NCI-H446 treated with DMSO at 0.1 percent for 48 hours (cell line): ENCODE data around the gene TAGLN2.
A peak's percentile ranks its signal among the peaks of the same experiment; 100 is the strongest.

ENCODE experiments used
- DNase-seq: peaks from one replicate; lab custom pipeline; 2025; lab: John Stamatoyannopoulos, UW

TAGLN2 gene

DNA sequence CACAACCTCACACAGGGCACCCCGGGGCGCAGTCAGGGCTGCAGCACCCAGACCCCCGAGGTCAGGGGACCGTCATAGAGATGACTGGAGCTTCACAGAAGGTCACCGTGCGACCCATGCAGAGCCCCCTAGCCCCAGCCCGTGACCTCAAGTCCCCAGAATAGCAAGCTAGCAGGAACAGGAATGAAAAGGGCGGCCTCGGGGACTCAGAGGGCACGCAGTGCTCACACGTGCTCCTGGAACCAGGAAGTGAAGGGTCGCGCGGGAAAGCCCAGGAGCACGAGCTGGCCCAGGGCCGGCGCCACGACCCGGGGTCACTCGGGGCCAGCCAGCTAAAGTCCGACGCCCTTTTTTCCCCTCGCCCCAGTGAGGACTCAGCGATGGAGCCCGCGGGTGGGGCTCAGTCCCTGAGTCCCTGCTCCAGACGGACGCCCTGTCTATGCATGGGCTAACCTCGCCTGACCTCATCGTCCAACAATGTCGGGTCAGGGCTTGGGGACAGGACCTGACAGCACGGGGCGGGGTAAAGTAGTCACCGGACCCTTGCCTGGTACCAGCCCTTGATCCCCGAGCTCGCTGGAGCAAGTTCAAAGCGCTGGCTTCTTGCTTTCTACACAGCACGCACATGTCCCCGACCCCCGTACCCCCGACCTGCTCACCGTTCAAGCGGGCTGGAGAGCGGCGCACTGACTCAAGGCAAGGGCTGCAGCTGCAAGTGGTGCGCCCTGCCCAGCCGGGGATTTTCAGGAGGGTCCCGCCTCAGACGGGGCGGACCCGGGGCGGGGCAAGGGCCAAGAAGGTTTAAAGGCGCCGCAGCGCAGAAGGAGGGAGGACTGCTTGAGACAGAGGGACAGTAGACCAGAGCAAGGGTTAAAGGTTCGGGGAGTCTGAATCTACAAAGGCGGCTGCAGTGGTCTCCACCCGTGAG, at the start of gene TAGLN2:
TAGLN2 (minus strand) TSS at position 717 of the 928 bp plus-strand sequence. CDS start 4,998 bp downstream, outside the sequence.
- peak; percentile 69 for DNase-seq

DNA sequence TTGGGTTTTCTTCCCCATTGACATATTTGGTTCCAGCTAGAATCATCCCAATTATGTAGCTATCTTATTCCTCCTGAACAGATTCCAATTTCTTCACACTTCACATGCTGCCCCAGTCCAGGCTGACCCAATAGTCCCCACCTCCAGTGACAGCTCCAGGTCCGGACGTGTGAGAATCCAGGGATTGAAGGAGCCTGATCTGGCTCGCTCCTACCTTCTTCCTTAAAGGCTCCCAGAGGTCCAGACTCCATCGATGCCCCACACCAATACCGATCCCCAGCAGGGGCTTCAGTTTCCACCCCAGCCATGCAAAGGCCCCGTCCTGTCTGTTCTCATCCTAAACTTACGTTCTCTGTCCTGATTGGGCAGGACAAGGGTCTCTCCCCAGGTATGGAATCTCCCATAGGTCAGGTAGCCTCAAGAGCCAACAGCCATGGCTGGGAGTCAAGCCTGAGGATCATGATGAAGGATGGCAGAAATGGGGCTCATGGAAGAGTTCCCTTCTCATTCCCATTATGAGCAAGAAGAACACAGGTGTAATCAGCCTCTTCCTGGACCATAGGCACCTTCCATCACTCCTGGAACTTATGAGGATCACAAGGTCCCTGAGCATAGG, 49.2 kb upstream of the TAGLN2 start:
- DNase-seq, result no peak

DNA sequence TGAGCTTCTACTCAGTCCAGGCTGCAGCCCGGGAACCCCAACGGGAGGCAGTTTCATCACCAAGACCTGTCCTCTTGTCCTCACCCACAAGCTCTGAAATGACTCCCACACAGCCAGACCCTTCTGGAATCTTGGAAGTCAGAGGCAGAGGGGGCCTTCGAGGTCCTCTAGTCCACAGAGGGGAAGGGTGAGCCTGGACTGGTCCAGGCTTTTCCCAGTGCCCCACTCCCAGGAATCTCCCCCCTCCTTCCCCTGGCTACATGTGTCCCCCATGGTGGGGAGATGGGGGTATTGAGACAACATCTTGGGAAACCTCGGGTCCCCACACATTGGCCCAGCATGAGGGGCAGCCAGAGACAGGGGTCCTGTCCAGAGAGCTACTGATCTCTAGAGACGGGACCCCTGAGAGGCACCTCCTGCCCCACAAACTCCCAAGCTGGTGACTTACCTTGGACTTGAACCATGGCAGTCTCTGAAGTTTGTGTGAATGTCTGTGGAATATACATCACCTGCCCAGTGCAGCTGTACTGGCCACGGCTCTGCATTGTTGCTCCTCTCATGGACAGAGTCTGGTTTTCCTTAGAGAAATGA, 48.1 kb upstream of the TAGLN2 start:
- no peak for DNase-seq

DNA sequence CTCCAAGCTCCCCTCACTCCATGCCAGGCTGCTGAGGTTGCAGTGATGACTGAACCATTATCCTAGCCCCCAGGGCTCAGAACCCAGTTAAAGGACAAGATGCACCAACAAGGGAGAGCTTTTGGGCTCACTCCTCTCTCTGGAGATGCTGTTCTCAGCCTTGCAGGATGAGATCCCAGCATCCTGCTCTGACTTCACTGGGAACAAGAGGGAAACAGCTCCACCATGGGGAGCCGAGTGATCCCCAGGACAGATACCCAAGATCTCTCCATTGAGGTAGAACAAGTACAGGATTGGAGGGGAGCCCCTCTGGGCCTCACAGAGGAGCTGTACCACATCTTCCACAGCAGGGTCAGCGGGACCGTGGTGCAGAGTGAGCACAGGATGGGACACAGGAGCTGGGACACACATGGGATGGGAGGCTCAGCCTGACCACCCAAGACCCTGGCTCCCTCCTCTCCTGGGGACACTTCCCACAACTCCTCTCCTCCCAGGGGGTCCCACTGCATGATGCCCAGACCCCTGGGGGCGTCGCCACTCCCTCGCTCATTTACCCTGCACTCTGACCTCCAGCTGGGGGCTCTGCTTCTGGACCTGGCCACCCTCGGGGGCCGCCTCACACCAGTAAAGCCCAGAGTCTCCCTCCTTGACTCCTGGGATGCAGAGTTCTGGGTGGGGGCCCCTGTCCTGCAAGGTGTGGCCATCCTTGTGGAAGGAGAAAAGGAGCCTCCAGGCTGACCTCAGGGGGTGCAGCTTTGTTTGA, 47.3 kb upstream of the TAGLN2 start:
- no peak for DNase-seq

DNA sequence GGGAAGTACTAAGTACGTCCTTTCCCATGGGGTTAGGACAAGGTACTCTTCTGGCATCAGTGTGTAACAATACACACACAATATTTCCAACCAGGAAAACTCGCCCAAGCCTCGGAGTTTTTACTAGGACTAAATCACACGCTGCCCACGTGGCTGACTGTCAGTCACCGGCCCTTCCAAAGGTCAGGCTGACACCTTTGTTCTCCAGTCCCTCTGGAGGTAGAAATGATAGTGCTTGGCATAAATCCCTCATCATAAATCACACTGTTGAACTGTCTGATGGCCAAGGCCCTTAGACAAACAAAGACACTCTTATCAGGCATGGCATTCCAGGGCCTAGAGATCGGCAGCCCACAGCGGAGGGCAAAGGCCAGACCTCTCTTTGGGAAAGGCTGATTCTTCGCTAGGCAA, 45.6 kb upstream of the TAGLN2 start:
- no peak for DNase-seq

DNA sequence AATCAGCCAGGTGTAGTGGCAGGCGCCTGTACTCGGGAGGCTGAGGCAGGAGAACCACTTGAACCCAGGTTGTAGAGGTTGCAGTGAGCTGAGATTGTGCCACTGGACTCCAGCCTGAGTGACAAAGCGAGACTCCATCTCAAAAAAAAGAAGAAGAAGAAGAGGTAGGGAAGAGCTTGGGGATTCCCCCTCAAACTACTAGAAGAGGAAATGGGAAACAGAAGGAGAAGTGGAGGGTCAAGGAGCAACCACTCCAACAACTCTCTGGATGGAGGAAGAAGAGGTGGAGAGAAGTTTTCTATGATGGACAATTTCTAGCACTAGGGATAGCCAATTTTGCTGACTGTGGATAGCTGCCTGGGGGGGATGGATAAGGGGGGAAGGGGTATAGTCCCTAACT, 43.6 kb upstream of the TAGLN2 start:
- no peak for DNase-seq

DNA sequence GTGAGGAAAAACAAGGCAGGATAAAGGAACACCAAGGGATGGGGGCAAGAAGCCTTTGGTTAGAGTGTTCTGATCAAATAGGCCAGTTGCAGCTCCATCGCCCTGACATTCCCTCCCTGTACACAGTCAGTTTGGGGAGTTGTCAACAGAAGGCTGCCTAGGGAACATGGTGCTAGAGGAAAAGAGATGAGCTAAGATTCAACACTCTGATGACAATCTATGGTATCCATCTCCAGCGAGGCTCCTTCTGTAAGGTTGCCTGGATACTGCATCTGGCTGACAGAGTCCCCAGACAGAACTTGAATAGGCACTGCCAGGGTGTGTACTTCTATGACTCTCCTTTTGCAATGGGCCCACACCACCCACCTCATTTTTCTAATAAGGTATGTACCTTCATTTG, 40.0 kb upstream of the TAGLN2 start:
- no peak for DNase-seq

DNA sequence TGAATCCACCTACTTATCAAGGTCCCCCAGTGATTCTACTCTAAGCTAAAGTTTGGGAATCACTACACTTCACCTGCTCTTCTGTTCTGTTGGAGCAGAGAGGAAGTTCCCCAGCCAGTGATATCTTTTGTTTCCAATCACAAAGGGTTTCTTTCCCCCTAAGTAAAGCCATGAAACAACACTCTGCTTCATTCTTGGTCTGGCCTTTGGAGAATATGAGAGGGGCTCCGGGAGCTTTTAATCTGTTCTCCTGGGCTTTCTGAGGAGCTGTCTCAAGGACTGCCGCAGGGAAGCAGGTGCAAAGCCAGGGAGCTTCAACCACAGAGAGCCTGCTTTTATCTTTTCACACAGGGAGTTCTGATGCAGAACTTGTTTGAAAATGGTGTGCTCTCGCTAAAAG, 38.8 kb upstream of the TAGLN2 start:
- DNase-seq, result no peak

DNA sequence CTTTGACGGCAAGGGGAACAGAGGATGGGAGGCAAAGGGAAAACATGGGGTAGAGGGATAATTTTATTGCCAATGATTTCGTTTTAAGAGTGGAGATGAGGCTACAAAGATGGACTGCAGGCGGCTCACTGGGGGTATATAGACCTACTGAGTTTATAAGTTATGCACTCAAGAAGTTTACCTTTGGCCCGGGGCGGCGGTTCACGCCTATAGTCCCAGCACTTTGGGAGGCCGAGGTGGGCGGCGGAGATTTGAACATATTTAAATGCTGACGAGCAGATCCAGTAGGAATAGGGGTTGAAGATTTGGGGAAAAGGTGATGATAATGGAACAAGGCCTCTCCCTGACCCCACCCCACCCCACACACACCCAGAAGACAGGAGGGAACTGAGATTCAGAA, 36.9 kb upstream of the TAGLN2 start:
- no peak for DNase-seq

DNA sequence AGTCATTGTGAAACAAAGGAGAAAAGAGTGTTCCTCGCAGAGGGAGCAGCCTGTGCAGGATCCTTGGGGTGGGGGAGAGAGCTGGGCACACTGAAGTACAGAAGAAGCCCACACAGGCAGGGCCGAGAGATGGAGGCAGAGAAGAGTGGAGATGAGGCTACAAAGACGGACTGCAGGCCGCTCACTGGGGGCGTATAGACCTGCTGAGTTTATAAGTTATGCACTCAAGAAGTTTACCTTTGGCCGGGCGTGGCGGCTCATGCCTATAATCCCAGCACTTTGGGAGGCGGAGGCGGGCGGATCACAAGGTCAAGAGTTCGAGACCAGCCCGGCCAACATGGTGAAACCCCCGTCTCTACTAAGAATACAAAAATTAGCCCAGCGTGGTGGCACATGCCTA, 36.3 kb upstream of the TAGLN2 start:
- no peak for DNase-seq

DNA sequence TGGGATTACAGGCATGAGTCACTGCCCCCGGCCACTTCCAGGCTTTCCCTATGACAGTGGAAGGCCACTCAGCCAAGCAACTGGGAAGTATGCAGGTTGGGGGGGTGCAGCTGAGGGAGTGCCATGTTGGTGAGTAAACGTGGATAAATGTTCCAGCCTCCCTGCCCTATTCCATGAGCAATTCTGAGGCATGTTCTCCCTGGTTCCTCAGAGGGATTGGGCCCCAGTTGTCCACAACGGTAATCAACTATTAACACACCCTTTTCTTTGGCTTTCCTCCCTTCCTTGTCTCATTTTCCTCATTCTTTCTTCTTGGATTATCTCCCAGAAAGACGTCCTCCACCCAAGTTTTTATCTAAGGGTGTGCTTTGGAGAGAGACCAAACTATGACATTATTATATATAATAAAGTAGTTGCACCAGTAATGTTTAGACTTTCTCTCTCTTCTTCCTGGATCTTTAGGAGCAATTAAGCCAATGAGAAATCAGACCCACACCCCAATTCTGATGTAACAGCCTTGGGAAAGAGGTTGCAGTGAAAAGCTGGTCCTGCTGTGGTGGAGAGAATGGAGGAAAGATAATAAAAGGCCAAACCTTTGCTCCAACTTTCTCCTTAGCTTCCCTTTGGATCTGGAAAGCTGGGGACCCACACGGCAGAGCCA, 35.5 kb upstream of the TAGLN2 start:
- DNase-seq, result no peak

DNA sequence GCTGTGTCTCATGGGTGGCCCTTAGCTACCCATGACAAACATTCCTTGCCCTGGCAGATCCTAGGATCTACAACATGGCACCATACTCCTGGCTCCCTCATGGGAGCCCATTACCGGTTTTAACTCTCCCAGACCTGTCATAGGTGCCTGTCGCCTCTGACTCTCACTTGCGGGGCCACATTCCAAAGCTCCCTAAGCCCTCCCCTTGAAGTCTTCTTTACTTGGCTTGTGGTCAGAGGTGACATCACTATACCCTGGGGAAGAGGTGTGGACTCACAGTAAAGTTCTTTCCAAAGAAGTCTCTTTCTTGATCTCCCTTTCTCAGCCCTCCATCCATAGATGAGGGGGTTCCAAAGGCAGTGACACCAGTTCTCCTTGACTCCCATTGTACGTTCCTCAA, 34.1 kb upstream of the TAGLN2 start:
- no peak for DNase-seq

DNA sequence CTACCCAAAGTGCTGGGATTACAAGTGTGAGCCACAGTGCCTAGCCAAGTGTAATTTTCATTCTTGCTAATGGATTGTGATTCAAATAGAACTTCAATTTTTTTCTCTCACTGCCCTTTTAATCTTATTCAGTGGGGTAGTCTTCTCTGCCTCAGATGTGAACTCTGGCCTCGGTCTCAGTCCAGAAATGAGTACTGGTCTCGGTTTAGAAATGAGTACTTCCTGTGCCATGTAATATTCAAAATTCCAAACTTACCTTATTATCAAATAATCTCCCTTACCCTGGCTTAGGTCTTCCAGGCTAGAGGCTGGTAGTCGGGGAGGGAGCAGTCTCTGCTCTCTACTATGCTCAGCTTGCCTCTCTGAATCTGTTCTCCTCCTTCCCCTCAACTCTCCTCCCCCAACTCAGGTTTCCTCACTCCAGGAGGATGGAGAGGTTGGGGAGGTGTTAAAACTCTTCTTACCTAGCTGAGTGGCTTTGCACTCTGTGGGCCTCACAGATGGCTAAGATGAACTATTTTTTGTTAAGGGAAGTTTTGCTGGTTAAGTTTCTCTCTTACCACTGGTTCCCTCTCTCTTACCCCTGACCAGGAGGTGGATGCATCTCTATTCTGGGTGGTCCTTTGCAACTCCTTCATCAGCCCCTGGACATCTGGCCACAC, 33.5 kb upstream of the TAGLN2 start:
- no peak for DNase-seq

DNA sequence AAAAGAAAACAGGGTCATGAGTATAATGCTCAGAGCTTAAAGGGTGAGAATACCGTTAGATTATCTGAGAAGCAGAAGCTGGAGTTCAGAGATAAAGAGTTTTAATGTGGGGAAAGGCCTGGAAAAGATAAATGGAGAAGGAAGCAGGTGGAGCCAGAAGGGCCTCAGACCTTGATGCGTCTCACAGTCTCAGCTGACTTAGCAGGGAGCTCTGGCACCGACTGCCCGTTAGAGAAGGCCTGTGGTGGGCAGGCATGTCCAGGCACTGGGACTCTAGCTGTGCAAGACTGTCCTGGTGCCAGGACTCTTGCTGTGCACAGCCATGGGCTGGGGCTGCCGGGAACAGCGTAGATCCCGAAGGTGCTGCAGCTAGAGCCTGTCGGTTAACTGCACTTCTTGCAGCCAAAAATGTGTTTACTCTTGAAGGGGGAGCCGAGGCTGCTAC, 32.5 kb upstream of the TAGLN2 start:
- DNase-seq, result peak; percentile 49

DNA sequence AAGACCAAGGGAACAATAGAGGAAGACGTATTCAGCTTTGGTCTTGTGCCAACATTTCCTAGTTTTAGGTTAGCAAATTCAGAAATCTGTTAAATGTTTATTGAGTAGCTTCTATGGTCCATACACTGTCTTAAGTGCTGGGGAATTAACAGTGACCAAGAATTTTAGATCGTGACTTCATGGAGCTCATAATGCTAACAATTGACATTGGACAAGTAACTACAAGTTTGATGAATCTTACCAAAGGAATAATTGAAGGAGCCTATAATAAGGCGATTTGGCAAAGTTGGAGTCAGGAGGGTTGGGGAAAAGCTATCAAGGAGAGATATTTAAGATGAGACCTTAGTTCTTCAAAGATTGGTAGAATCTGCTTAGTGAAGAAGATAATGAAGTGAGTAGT, 30.1 kb upstream of the TAGLN2 start:
- no peak for DNase-seq

DNA sequence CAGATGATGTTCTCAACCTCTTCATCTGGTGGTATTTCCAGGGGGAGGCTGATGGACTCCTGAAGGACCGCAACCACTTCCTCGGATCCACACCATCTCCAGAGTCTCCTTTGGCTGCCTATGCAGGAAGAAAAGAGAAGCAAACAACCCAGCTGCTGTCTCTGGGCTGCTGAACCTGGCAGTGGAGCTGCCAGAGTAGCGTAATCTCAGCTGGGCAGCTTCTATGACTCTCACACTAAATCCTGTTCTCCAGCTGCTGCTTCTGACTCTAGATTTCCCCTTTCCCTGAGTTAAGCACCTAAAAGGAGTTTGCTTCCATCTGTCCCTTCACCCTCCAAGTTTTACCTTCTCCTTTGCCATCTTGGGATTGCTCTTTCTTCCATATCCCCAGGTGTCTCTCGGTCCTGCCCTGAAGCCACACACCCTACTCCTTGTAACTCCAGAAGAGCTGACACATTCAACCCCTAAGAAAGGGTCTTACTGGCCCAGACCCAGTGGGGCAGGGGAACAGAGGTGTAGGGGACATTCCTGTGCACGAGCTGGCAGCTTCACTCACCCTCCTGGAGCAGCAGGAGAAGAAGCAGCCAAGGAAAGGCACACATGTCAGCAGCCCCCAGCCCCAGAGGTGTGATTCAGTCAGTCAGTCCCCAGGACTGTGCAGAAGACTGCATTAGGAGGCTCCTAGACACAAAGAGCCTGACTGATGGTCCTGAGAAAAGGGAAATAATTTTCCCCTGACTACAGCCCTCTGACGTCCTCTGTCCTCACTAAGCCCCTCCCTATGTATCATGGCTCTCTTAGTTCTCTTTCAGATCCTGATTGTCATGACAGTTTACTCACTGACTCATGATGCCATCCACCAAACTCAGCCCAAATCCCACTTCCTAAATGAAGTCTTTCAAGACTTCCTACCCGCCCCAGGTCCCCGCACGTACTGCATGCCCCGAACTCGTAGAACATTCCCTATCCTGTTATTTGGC, 28.5 kb upstream of the TAGLN2 start, which contains the start of gene SLAMF9:
SLAMF9 (minus strand) TSS at position 702 of the 980 bp plus-strand sequence; CDS start at position 602, 100 bp downstream.
- no peak for DNase-seq

DNA sequence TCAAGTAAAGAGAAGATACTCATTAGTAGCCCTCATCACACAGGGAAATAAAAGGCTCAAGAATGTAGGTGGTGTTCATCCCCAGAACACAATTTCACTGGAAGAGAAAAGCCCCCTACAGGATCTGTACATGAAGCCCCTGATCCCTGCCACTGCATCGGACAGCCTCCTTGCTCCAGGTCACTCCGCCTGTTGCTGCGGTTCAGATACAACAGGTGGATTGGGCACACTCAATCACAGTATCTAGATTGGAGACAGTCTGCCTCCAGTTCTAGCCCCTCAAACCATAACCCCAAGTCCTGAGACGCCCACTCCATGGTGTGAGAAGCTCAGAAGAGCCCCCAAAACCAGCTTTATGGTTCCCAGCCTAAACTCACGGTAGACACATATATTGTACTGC, 27.6 kb upstream of the TAGLN2 start:
- no peak for DNase-seq

DNA sequence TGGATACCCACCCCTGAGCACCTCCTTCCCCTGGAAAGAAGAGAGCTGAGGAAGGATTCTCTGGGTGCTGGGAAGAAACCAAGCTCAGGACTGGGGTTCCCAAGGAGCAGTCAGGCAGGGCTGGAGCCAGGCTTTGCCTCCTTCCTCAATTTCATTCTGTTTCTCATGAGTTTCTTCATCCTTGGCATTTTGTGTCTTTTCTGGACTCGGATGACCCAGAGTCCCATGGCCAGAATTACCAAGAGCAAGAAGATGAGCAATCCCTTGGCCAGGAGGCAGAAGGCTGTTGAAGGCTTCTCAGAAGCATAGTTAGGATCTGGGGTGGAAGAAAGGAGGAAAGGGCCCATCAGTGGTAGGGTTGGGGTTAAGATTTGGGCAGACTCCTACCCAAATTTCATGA, 26.2 kb upstream of the TAGLN2 start:
- DNase-seq, result no peak

DNA sequence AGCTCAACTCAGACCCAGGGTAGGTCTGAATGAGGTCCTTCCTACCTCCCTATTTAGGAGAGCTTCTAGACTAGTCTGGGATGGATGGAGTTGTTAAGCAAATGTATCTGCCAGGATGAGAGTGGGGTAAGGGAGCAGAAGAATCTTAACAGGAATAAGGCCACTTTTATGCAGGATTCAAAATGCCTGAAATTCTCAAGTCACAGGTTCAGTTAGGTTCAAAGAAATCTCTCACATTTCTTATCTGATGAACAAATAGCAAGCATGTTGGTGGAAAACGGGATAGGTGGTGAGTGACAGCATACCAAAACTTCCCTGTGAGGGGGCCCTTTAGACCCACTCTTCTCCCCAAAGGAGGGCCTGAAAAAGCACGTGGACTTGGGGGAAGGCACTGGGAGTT, 25.7 kb upstream of the TAGLN2 start:
- no peak for DNase-seq

DNA sequence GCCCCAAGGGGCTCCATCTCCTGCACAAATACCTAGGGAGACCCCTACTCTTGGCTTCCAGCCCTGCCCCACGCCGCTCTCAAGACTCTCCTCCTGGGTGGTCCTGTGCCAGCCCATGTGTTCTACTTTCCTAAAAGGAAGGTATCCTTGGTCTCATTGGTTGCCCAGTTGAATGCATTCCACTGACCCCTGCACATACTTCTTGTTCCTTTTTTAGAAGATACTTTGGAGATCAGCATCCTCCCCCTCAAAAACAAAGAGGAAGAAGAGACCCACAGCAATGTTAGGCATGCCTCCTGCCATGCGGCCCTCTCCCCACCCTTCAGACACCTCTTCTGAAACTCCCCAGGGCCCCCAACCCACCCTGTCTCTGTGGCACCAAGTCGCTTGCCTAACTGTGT, 24.7 kb upstream of the TAGLN2 start:
- no peak for DNase-seq
